Upper lobe of left lung (tissue), 4 donors: Measurements from ENCODE around the gene SVEP1.

Experiments used
- CTCF ChIP-seq, 6 experiments: fragments of 450-650 bp in 4 of 6; fragments of 200-600 bp in 2 of 6; sonication (generic) in 2 of 6; IDR thresholded peaks; one replicate each; pipeline ENCODE4 v1.5.1; 2016 to 2019; ENCODE audit warnings: antibody characterized with exemption in 6 of 6
- POLR2A ChIP-seq, 4 donors: fragments of 450-650 bp; IDR thresholded peaks; one replicate each; pipeline ENCODE4 v1.5.1; 2016 to 2017; ENCODE audit warnings: antibody characterized with exemption in 4 of 4, mild to moderate bottlenecking in 2 of 4
- POLR2AphosphoS5 ChIP-seq, 2 donors: sonication (generic); formaldehyde crosslinking; IDR thresholded peaks; one replicate each; pipeline ENCODE4 v1.5.1; 2017; ENCODE audit warnings: antibody characterized with exemption in 2 of 2

GRCh38 chr9:110512817-110513216 is 66.7 kb downstream of the SVEP1 start:
- TF ChIP-seq POLR2A (IDR thresholded peaks at IDR 0.05) (no peak), CTCF (IDR thresholded peaks at IDR 0.05) (no peak), POLR2AphosphoS5 (IDR thresholded peaks at IDR 0.05) (no peak)
